D721Med (cell line): ENCODE data around the gene GID8.

Source experiments
- DNase-seq: peaks from one replicate; pipeline ENCODE4 v3.0.0; 2011; ENCODE audit warnings: low spot score; ENCODE audit not compliant: insufficient read length
- FAIRE-seq: peaks from 2 replicates; lab custom pipeline; 2011; peaks lifted over from hg19 to GRCh38; lab: Jason Lieb, UNC
- TF ChIP-seq, protein P1 (sequence below): IDR thresholded peaks from 2 replicates; pipeline ENCODE4 v1.5.1; 2012; ENCODE audit warnings: mild to moderate bottlenecking, control low read depth; ENCODE audit not compliant: insufficient read depth; ENCODE audit errors: missing control alignments

GID8 gene

GRCh38 chr20:62926229-62927127, 11.5 kb upstream of the GID8 start, which contains the start of gene DIDO1:
Gene DIDO1 (minus strand): TSS chr20:62926505.
- DNase-seq (peak; percentile 97), FAIRE-seq (no peak)
- TF ChIP-seq, protein P1, sequence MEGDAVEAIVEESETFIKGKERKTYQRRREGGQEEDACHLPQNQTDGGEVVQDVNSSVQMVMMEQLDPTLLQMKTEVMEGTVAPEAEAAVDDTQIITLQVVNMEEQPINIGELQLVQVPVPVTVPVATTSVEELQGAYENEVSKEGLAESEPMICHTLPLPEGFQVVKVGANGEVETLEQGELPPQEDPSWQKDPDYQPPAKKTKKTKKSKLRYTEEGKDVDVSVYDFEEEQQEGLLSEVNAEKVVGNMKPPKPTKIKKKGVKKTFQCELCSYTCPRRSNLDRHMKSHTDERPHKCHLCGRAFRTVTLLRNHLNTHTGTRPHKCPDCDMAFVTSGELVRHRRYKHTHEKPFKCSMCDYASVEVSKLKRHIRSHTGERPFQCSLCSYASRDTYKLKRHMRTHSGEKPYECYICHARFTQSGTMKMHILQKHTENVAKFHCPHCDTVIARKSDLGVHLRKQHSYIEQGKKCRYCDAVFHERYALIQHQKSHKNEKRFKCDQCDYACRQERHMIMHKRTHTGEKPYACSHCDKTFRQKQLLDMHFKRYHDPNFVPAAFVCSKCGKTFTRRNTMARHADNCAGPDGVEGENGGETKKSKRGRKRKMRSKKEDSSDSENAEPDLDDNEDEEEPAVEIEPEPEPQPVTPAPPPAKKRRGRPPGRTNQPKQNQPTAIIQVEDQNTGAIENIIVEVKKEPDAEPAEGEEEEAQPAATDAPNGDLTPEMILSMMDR: peak; percentile 11

DNA sequence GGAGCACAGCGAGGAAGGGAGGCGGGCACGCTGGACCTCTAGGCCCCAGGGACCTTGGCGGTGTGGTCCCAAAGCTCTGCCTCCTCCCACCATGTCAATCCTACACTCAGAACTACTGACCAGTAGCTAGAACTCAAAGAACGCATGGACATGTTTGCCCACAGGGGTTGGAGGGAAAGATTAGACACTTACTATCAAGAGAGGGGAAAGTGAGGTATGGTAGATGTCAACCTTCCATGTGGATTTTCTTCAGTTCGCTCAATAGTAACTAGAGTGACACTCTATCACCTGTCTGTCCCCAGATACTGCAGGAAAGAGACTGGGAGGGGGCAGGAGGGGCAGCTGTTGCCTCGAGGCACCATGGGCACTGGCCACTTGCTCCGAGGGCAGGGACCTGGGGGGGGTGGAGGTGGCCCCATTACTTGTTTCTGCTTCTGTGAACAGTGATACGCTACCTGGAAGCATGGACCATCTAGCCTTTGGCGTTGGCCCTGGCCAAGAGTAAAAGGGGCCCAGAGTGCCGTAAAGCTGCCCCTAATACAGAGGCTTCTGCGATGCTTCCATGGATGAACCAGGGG, 10.7 kb upstream of the GID8 start:
- FAIRE-seq: no peak
- TF ChIP-seq, protein P1: no peak
- no peak for DNase-seq

GRCh38 chr20:62928246-62928939, 9.6 kb upstream of the GID8 start:
- DNase-seq (no peak), FAIRE-seq (no peak)
- TF ChIP-seq, protein P1: no peak

- DNase-seq (no peak), FAIRE-seq (no peak)
- TF ChIP-seq, protein P1: no peak
Measured at GRCh38 chr20:62929051-62929538, 8.9 kb upstream of the GID8 start.

DNA sequence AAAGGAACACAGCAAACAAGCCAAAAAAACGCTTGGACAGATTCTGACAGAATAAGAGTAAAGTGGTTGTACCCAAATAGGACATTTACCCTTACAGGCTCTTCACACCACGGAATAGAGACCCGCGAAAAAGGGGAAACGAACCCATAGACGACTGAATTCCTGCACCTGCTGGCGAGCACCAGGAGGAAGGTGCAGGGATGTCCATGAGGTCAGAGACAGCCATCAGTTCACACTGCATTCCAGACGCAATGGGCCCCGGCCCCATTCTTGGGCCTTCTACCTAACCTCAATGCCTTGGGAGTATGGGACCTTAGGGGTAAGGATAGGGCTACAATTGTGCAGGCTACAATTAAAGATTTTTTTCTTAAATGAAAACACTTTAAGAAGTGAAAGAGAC, 6.5 kb upstream of the GID8 start:
- FAIRE-seq: no peak
- no peak for DNase-seq
- TF ChIP-seq, protein P1: no peak

DNA sequence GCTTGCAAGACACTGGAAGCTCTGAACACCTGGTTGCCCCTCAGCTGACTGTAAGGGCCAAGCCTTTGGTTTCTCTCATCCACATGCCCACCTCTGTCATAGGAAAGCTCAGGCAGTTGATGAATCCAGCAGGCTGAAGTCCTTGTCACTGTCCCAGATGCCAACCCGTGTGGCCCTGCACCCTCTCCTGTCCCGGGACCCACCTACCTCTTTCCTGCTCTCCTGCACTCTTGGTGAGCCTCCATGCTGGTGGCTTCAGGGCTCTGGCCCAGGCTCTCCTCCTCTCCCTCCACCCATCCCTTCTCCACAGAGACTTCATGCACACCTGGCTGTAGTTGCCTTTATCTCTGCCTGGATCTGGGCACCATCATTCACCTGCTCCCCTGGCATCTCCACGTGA, 4.0 kb upstream of the GID8 start:
- DNase-seq (no peak), FAIRE-seq (no peak)
- TF ChIP-seq, protein P1: no peak
